H9 (cell line): ENCODE results near the gene PCDHB8. TPM values are rescaled to one million over a fixed set of nuclear protein-coding genes. Genes with fewer than 3 reads are reported as not detected.
"Not testable (repeated sequence)": the region's sequence is repeated elsewhere in the genome, so short reads cannot be mapped to it uniquely, and the experiment has no call there.

Experiments used
- DNase-seq: peaks from one replicate; pipeline ENCODE4 v3.0.0-alpha.2; 2017
- H2AFZ ChIP-seq: one replicate; pipeline ENCODE4 v1.6.1; 2013; ENCODE audit warnings: mild to moderate bottlenecking, low read length, control low read depth, moderate library complexity
- H2AK5ac ChIP-seq: 2 replicates; pipeline ENCODE4 v1.6.1; 2013; ENCODE audit warnings: low read length, control low read depth, mixed read lengths; ENCODE audit not compliant: insufficient read length
- H2BK120ac ChIP-seq: one replicate; pipeline ENCODE4 v1.6.1; 2013; ENCODE audit warnings: low read depth, mild to moderate bottlenecking, low read length, control low read depth, inconsistent platforms; ENCODE audit not compliant: poor library complexity, severe bottlenecking
- H2BK12ac ChIP-seq: 2 replicates; pipeline ENCODE4 v1.6.1; 2013; ENCODE audit warnings: low read length, control low read depth, mixed read lengths, low read depth; ENCODE audit not compliant: insufficient read length
- H2BK15ac ChIP-seq: 2 replicates; pipeline ENCODE4 v1.6.1; 2013; ENCODE audit warnings: low read depth, low read length, control low read depth
- H2BK20ac ChIP-seq: one replicate; pipeline ENCODE4 v1.6.1; 2013; ENCODE audit warnings: low read depth, mild to moderate bottlenecking, low read length, control low read depth, inconsistent platforms; ENCODE audit not compliant: poor library complexity, severe bottlenecking
- H2BK5ac ChIP-seq: 2 replicates; pipeline ENCODE4 v1.6.1; 2013; ENCODE audit warnings: low read length, control low read depth, mixed read lengths; ENCODE audit not compliant: insufficient read length
- H3K14ac ChIP-seq: 2 replicates; pipeline ENCODE4 v1.6.1; 2013; ENCODE audit warnings: low read length, control low read depth; ENCODE audit not compliant: insufficient read depth
- H3K18ac ChIP-seq: 2 replicates; pipeline ENCODE4 v1.6.1; 2013; ENCODE audit warnings: low read depth, mild to moderate bottlenecking, mixed read lengths, low read length, control low read depth; ENCODE audit not compliant: insufficient read length
- H3K23ac ChIP-seq: 2 replicates; pipeline ENCODE4 v1.6.1; 2013; ENCODE audit warnings: low read length, control low read depth, mixed read lengths, low read depth; ENCODE audit not compliant: insufficient read length
- H3K23me2 ChIP-seq: 2 replicates; pipeline ENCODE4 v1.6.1; 2013; ENCODE audit warnings: low read depth, mild to moderate bottlenecking, mixed read lengths, low read length, control low read depth; ENCODE audit not compliant: insufficient read length, poor library complexity, severe bottlenecking
- H3K27ac ChIP-seq: 2 replicates; pipeline ENCODE4 v1.5.1; 2013; ENCODE audit warnings: low read length, control low read depth, mixed read lengths, low read depth; ENCODE audit not compliant: insufficient read length
- H3K27me3 ChIP-seq: 2 replicates; pipeline ENCODE4 v1.6.1; 2013; ENCODE audit warnings: low read length, control low read depth, inconsistent platforms; ENCODE audit not compliant: insufficient read depth
- H3K4ac ChIP-seq: 2 replicates; pipeline ENCODE4 v1.6.1; 2013; ENCODE audit warnings: low read depth, mild to moderate bottlenecking, control low read depth, inconsistent platforms, low read length, moderate library complexity
- H3K4me1 ChIP-seq: 2 replicates; pipeline ENCODE4 v1.6.1; 2013; ENCODE audit warnings: low read length, control low read depth, inconsistent platforms; ENCODE audit not compliant: insufficient read depth
- H3K4me2 ChIP-seq: 2 replicates; pipeline ENCODE4 v1.6.1; 2013; ENCODE audit warnings: low read length, control low read depth, mixed read lengths; ENCODE audit not compliant: insufficient read length, insufficient read depth
- H3K56ac ChIP-seq: 2 replicates; pipeline ENCODE4 v1.6.1; 2013; ENCODE audit warnings: low read depth, mild to moderate bottlenecking, mixed read lengths, low read length, control low read depth; ENCODE audit not compliant: insufficient read length
- H3K79me1 ChIP-seq: 2 replicates; pipeline ENCODE4 v1.6.1; 2013; ENCODE audit warnings: low read depth, mild to moderate bottlenecking, moderate library complexity, low read length, control low read depth, inconsistent platforms; ENCODE audit not compliant: insufficient read depth, poor library complexity, severe bottlenecking
- H3K79me2 ChIP-seq: 2 replicates; pipeline ENCODE4 v1.6.1; 2013; ENCODE audit warnings: low read length, control low read depth, inconsistent platforms; ENCODE audit not compliant: insufficient read depth
- H3K9ac ChIP-seq: 2 replicates; pipeline ENCODE4 v1.6.1; 2013; ENCODE audit warnings: low read length, control low read depth, mixed read lengths; ENCODE audit not compliant: insufficient read length; ENCODE audit errors: extremely low read depth
- H3K9me3 ChIP-seq: one replicate; pipeline ENCODE4 v1.6.1; 2013; ENCODE audit warnings: low read depth, low read length, inconsistent platforms; ENCODE audit not compliant: control insufficient read depth
- H3T11ph ChIP-seq: one replicate; pipeline ENCODE4 v1.6.1; 2013; ENCODE audit warnings: mild to moderate bottlenecking, low read length, control low read depth, inconsistent platforms
- H4K20me1 ChIP-seq: one replicate; pipeline ENCODE4 v1.6.1; 2013; ENCODE audit not compliant: control insufficient read depth, insufficient read length, insufficient read depth
- H4K5ac ChIP-seq: 2 replicates; pipeline ENCODE4 v1.6.1; 2013; ENCODE audit warnings: low read depth, mild to moderate bottlenecking, mixed read lengths, low read length, control low read depth; ENCODE audit not compliant: insufficient read length
- H4K8ac ChIP-seq: replicated peaks from 2 replicates; pipeline ENCODE4 v1.6.1; 2013; ENCODE audit warnings: low read length, control low read depth, mixed read lengths, low read depth; ENCODE audit not compliant: insufficient read length
- H4K91ac ChIP-seq: 2 replicates; pipeline ENCODE4 v1.6.1; 2013; ENCODE audit warnings: low read depth, mild to moderate bottlenecking, moderate library complexity, mixed read lengths, low read length, control low read depth; ENCODE audit not compliant: insufficient read length
- H3K27ac Mint-ChIP-seq, 3 experiments: 2 replicates in 2 of 3; 3 replicates in 1 of 3; pipeline ENCODE4 v1.8.0; 2020 to 2021; ENCODE audit warnings: mixed read lengths in 3 of 3, mild to moderate bottlenecking in 1 of 3, moderate library complexity in 1 of 3
- H3K27me3 Mint-ChIP-seq: 2 replicates; pipeline ENCODE4 v1.8.0; 2021; ENCODE audit warnings: low read depth, mild to moderate bottlenecking, moderate library complexity, mixed read lengths
- H3K36me3 Mint-ChIP-seq, 3 experiments: 2 replicates in 2 of 3; 3 replicates in 1 of 3; pipeline ENCODE4 v1.8.0; 2020 to 2021; ENCODE audit warnings: low read depth in 3 of 3, mixed read lengths in 3 of 3; ENCODE audit not compliant: insufficient read depth in 1 of 3
- H3K4me1 Mint-ChIP-seq, 2 experiments: 2 replicates each; pipeline ENCODE4 v1.8.0; 2020; ENCODE audit warnings: mixed read lengths in 2 of 2
- H3K4me3 Mint-ChIP-seq, 2 experiments: 2 replicates in 1 of 2; 3 replicates in 1 of 2; pipeline ENCODE4 v1.8.0; 2020 to 2021; ENCODE audit warnings: mild to moderate bottlenecking in 2 of 2, mixed read lengths in 2 of 2, moderate library complexity in 1 of 2
- H3K9me3 Mint-ChIP-seq, 2 experiments: 2 replicates in 1 of 2; 3 replicates in 1 of 2; pipeline ENCODE4 v1.8.0; 2020; ENCODE audit warnings: mild to moderate bottlenecking in 2 of 2, mixed read lengths in 2 of 2, moderate library complexity in 1 of 2
- WGBS: extraction: QIAGEN DNeasy Blood & Tissue Kit; methylation state at CpG from one replicate; pipeline ENCODE4 v1.1.7; 2013; ENCODE audit warnings: missing lambda C conversion rate, low lambda C conversion rate, mixed read lengths; ENCODE audit not compliant: insufficient read length; ENCODE audit errors: extremely low coverage; 5-methylcytosine and 5-hydroxymethylcytosine counted together
- total RNA-seq: library from RNA; stranded (reverse); gene quantifications from 2 replicates; pipeline ENCODE4 v1.2.1, GENCODE V29; 2021
- TF ChIP-seq, protein P1 (sequence below): fragments of 200-600 bp; sonication (generic); conservative IDR thresholded peaks from 3 replicates; pipeline ENCODE4 v1.8.0; 2021; ENCODE audit warnings: antibody characterized with exemption, mild to moderate bottlenecking

PCDHB8 gene
- total RNA-seq, 1 experiment from 2014 or later: 0.57 TPM

DNA sequence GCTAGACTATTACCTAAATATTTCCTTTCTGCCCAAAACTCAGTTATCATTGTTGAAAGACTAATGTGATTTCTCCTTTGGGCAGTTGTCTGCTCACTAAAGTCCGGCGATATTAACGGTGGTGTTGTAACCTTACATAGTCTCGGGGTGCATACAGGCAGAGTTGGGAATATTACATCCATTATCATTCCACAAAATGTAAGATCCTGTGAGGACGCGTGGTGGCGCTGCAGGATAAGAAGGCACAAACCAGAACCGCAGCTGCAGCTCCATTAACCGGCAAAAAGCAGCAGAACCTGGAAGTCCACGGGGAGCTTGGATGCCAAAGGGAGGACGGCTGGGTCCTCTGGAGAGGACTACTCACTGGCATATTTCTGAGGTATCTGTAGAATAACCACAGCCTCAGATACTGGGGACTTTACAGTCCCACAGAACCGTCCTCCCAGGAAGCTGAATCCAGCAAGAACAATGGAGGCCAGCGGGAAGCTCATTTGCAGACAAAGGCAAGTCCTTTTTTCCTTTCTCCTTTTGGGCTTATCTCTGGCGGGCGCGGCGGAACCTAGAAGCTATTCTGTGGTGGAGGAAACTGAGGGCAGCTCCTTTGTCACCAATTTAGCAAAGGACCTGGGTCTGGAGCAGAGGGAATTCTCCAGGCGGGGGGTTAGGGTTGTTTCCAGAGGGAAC lies 36.2 kb downstream of the PCDHB8 start, which contains the start of gene PCDHB13:
Gene PCDHB13, plus strand, starts transcription at position 264 of the 684 bp plus-strand sequence. Its CDS starts 205 bp downstream, at position 469.
- not testable (repeated sequence) for H3K9ac ChIP-seq, H4K8ac ChIP-seq, H2BK20ac ChIP-seq, H3K27ac Mint-ChIP-seq, H3K4me1 ChIP-seq, H2BK120ac ChIP-seq, H3T11ph ChIP-seq, H3K14ac ChIP-seq, H3K9me3 ChIP-seq, H3K23ac ChIP-seq, H2AFZ ChIP-seq, H2BK15ac ChIP-seq, H2BK12ac ChIP-seq, H3K56ac ChIP-seq, H3K79me2 ChIP-seq, H3K79me1 ChIP-seq, H4K20me1 ChIP-seq, H3K4ac ChIP-seq, H4K91ac ChIP-seq, H2AK5ac ChIP-seq, H3K27me3 ChIP-seq, H4K5ac ChIP-seq, H3K18ac ChIP-seq, H3K23me2 ChIP-seq, H2BK5ac ChIP-seq, H3K27ac ChIP-seq, H3K4me2 ChIP-seq
- peaks cover 1 to 11% of the 10 kb centered on the region in 2 experiments; a peak in 3 of 4 replicates for H3K4me1 Mint-ChIP-seq
- H3K9me3 Mint-ChIP-seq: peaks cover 31 to 35% of the 10 kb centered on the region in 2 experiments
- DNase-seq: peak; percentile 71
- H3K36me3 Mint-ChIP-seq: peaks cover 12 to 31% (median 20%) of the 10 kb centered on the region in 3 experiments
- H3K27me3 Mint-ChIP-seq: peaks cover 16% of the 10 kb centered on the region
- WGBS: no CpG with 5 or more reads among the region's 18 CpGs
- peak within 1 kb of the TSS in 1 of 2 experiments; percentile 48; a peak in 2 of 5 replicates for H3K4me3 Mint-ChIP-seq
- TF ChIP-seq, protein P1, sequence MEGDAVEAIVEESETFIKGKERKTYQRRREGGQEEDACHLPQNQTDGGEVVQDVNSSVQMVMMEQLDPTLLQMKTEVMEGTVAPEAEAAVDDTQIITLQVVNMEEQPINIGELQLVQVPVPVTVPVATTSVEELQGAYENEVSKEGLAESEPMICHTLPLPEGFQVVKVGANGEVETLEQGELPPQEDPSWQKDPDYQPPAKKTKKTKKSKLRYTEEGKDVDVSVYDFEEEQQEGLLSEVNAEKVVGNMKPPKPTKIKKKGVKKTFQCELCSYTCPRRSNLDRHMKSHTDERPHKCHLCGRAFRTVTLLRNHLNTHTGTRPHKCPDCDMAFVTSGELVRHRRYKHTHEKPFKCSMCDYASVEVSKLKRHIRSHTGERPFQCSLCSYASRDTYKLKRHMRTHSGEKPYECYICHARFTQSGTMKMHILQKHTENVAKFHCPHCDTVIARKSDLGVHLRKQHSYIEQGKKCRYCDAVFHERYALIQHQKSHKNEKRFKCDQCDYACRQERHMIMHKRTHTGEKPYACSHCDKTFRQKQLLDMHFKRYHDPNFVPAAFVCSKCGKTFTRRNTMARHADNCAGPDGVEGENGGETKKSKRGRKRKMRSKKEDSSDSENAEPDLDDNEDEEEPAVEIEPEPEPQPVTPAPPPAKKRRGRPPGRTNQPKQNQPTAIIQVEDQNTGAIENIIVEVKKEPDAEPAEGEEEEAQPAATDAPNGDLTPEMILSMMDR: peak; percentile 71

DNA sequence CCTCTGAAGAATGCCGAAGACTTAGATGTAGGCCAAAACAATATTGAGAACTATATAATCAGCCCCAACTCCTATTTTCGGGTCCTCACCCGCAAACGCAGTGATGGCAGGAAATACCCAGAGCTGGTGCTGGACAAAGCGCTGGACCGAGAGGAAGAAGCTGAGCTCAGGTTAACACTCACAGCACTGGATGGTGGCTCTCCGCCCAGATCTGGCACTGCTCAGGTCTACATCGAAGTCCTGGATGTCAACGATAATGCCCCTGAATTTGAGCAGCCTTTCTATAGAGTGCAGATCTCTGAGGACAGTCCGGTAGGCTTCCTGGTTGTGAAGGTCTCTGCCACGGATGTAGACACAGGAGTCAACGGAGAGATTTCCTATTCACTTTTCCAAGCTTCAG lies 37.0 kb downstream of the PCDHB8 start:
- H2BK5ac ChIP-seq, DNase-seq, H3K4me3 Mint-ChIP-seq, H3K18ac ChIP-seq, H2AFZ ChIP-seq, H4K20me1 ChIP-seq, H2BK120ac ChIP-seq, H3K23me2 ChIP-seq, H4K91ac ChIP-seq, H4K5ac ChIP-seq, H2BK15ac ChIP-seq, H3K27ac ChIP-seq, H3K79me2 ChIP-seq, H3T11ph ChIP-seq, H3K4ac ChIP-seq, H3K23ac ChIP-seq, H2BK12ac ChIP-seq, H3K4me1 Mint-ChIP-seq, H3K9ac ChIP-seq, H4K8ac ChIP-seq, H3K27ac Mint-ChIP-seq, H3K9me3 ChIP-seq, H3K56ac ChIP-seq, H2BK20ac ChIP-seq, H2AK5ac ChIP-seq, H3K79me1 ChIP-seq, H3K14ac ChIP-seq, H3K27me3 ChIP-seq, H3K4me1 ChIP-seq, H3K4me2 ChIP-seq: not testable (repeated sequence)
- peaks cover 12 to 29% (median 20%) of the 10 kb centered on the region in 3 experiments for H3K36me3 Mint-ChIP-seq
- peaks cover 29 to 33% of the 10 kb centered on the region in 2 experiments for H3K9me3 Mint-ChIP-seq
- H3K27me3 Mint-ChIP-seq: peaks cover 16% of the 10 kb centered on the region
- no CpG with 5 or more reads among the region's 12 CpGs for WGBS
